WI38 (cell line): Measurements from ENCODE around the gene CHSY1.

ENCODE experiments used
- H3K4me3 ChIP-seq: 2 replicates; pipeline ENCODE4 v1.5.1; 2011; ENCODE audit warnings: low read depth, mild to moderate bottlenecking, control low read depth, low read length
- TF ChIP-seq, protein P1 (sequence below): IDR thresholded peaks from 2 replicates; pipeline ENCODE4 v1.5.1; 2012; ENCODE audit warnings: low read depth, mild to moderate bottlenecking, control low read depth, low read length

CHSY1 gene

DNA sequence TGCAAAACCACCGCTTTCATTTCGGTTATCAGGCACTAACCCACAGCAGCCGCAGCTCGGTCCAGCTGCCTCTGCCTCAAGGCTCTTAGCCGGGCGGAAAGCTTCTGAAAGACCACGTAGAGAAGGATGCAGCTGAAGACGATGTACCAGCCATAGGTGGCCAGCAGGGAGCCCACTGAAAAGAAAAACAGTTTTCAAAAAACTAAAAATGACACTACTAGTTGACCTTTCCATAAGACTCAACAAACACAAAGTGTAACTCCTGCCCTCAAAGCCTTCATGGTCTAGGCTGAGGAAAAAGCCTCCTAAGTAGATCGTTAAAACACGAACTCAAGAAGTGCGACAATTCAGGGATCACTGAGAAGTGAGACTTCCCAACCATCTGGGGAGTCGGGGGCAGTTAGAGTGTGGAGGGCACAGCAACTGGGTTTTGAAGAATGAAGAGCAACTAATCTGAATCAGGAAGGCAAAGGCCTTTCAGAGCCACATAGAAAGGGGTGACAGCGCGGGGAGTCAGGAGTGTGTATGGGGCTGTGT is 24.7 kb upstream of the CHSY1 start:
- H3K4me3 ChIP-seq = peak overlapping the region; percentile 98
- TF ChIP-seq, protein P1, sequence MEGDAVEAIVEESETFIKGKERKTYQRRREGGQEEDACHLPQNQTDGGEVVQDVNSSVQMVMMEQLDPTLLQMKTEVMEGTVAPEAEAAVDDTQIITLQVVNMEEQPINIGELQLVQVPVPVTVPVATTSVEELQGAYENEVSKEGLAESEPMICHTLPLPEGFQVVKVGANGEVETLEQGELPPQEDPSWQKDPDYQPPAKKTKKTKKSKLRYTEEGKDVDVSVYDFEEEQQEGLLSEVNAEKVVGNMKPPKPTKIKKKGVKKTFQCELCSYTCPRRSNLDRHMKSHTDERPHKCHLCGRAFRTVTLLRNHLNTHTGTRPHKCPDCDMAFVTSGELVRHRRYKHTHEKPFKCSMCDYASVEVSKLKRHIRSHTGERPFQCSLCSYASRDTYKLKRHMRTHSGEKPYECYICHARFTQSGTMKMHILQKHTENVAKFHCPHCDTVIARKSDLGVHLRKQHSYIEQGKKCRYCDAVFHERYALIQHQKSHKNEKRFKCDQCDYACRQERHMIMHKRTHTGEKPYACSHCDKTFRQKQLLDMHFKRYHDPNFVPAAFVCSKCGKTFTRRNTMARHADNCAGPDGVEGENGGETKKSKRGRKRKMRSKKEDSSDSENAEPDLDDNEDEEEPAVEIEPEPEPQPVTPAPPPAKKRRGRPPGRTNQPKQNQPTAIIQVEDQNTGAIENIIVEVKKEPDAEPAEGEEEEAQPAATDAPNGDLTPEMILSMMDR = no peak

DNA sequence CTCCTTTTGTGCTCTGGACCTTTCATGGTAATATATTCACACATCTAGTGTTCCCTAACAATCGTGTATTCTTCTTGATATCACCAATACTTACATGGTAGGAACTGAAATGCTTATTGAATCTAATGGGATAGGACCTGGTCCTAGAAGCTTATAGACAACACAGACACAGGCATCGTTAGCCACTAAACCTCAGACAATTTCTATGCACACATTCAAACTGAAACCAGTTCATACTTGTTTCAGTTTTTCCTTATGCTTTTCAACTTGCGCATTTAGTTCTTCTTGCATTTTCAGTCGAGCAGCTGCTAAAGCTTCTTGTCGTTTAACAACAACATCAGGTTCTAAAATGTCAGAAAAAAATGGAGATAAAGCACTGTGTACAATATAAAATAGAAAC is 23.2 kb upstream of the CHSY1 start:
- TF ChIP-seq, protein P1 = no peak
- H3K4me3 ChIP-seq = no peak overlapping the region

DNA sequence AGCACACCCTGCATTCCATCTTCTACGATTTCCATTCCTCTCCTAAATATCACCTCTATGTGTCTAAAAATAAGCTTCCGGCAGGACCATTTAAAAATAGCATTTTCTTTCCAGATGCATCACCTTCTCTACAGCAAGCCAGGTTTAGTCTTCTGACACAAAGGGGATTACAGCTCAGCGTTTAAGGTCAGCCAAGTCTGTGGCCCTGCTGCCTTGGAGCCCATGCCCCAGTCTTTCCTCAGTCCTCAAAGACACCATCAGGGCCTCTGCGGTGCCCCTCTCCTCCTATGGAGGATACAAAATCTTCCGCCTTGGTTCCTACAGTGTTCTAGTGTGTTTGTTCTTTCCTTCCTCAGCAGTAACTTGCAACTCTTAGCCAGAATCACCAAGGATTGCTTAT is 21.7 kb upstream of the CHSY1 start:
- no peak overlapping the region for H3K4me3 ChIP-seq
- TF ChIP-seq, protein P1 = no peak

DNA sequence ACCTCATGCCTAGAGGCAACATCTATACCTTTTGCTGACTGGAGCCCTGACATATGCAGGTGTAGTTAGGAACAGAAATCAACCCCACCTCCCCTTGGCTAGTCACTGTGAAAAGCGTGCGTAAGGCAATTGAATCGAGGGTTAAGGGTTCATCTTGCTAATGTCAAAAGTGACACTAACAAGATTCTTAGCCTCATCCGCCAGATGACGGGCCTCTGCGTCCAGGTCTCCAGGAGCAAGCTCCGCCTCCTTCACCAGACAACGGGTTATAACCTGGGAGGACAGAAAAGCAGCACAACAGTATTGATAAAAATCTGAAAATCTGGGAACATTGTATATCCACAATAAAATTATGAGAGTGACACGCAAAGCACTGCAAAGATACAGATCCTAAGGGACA is 20.7 kb upstream of the CHSY1 start:
- no peak overlapping the region for H3K4me3 ChIP-seq
- TF ChIP-seq, protein P1 = no peak

DNA sequence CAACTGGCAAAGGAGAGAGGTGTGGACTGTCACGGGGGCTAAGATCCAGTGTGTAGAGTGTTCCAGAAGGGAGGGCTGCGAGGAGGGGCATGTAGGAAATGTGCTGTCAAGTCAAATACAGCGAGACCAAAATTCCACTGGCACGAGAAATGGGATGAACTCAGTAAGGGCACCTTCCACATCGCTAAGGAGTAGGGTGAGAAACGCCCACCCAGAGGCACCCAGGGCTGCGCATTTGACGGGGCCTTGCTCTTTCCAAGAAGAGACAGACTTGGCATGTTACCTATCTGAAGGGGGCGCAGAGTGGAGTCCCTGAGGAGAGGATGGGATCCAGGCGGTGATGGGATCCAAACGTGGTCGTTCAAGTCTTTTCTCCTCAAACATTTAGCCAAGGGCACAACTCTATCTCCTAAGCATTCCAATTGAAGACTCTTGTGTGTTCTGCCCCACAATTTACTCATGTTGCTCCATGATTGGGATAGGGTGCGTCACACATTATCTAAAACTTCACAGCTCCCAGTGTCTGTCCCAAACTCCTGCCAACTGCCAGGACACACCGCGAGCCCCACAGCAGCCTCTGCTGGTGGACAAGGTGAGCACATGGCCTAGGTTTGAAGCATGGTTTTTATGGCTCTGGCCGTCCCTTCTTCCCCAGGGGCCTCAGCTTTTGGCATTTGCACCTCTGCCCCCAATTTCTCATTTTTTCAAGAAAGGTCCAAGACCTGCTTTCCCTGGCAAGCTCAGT is 17.8 kb upstream of the CHSY1 start:
- no peak overlapping the region for H3K4me3 ChIP-seq
- TF ChIP-seq, protein P1 = no peak

DNA sequence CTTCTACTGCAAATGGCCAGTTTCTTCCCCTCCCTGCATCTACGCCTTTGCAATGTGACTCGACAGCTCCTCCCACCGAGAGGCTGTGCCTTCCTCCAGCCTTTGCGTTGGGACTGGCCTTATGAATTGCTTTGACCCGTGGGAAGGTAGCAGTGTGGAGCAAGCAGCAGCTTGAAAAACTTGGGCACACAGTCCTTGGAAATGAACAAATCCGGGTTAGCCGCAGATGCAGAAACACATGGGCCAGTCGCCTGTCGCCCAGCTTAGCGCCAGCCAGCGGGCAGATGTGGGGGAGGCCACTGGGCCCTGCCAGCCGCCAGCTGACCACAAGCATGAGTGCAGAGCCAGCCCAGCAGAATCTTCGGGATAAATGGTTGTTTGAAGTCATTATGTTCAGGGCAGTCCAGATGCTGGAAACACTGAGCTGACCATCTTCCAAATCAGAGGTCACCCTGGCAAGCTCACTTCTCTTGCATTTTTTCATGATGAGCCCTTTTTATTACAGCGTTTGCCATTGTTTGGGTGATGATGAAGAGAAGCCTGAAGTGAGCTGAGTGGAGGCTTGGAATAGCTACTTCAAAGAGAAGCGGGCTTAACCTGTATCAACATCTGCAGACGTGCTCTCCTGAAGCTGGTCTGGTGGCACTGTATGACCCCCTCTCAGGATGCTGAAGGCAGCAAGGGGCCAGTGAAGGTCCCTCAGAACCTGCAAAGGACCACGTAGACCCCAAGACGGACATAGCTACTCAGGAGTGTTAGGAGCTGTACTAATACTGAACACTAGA is 15.7 kb upstream of the CHSY1 start:
- TF ChIP-seq, protein P1 = no peak
- no peak overlapping the region for H3K4me3 ChIP-seq

DNA sequence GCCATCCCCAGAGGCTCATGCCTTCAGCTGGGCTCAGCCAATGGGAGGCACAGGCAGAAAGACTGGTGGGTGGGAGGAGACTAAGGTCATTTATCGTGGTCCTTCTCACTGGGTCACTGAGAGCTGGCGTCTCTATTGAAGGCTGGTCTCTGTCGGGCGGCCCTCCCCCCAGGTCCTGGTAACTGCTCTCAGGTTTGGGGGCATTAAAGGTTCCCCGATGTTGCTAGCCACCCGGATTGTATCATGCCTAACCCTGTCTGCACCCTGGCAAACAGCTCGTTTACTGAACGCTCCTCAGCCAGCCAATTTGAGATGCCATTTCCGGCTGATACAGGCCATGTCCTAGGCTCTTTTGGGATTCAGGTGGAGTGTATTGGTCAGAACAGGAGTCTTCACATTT is 14.9 kb upstream of the CHSY1 start:
- no peak overlapping the region for H3K4me3 ChIP-seq

More for the DNA sequence above, 14.9 kb upstream of the CHSY1 start:
- TF ChIP-seq, protein P1 = no peak
